Osteocyte (in vitro differentiated cells): ENCODE measurements around the gene MPRIP. TPM values are rescaled to one million over a fixed set of nuclear protein-coding genes. Genes with fewer than 3 reads are reported as not detected.

Source experiments
- DNase-seq: peaks from one replicate; pipeline ENCODE4 v3.0.0; 2021; ENCODE audit warnings: mixed read lengths; ENCODE audit not compliant: unreplicated experiment; ENCODE audit errors: extremely low spot score
- H3K27ac Mint-ChIP-seq: one replicate; pipeline ENCODE4 v1.8.0; 2021; ENCODE audit warnings: mild to moderate bottlenecking, mixed read lengths; ENCODE audit not compliant: unreplicated experiment
- H3K27me3 Mint-ChIP-seq: one replicate; pipeline ENCODE4 v1.8.0; 2021; ENCODE audit warnings: mixed read lengths; ENCODE audit not compliant: unreplicated experiment
- H3K36me3 Mint-ChIP-seq: one replicate; pipeline ENCODE4 v1.8.0; 2021; ENCODE audit warnings: mixed read lengths; ENCODE audit not compliant: unreplicated experiment
- H3K4me1 Mint-ChIP-seq: one replicate; pipeline ENCODE4 v1.8.0; 2021; ENCODE audit warnings: mixed read lengths; ENCODE audit not compliant: unreplicated experiment
- H3K4me3 Mint-ChIP-seq: one replicate; pipeline ENCODE4 v1.8.0; 2021; ENCODE audit warnings: mild to moderate bottlenecking, moderate library complexity, mixed read lengths; ENCODE audit not compliant: unreplicated experiment
- H3K9me3 Mint-ChIP-seq: one replicate; pipeline ENCODE4 v1.8.0; 2021; ENCODE audit warnings: mixed read lengths; ENCODE audit not compliant: unreplicated experiment
- CTCF ChIP-seq: fragments of 200-600 bp; sonication (generic); IDR thresholded peaks from 2 replicates; pipeline ENCODE4 v1.5.0; 2021; ENCODE audit warnings: antibody characterized with exemption, mild to moderate bottlenecking, moderate library complexity
- total RNA-seq: library from RNA; stranded (reverse); gene quantifications from 2 replicates; pipeline ENCODE4 v1.2.1, GENCODE V29; 2021

Gene MPRIP
- total RNA-seq, 1 donor from 2014 or later: 206 TPM

- Mint-ChIP-seq H3K9me3 (no peaks in the 10 kb centered on the region), H3K4me3 (no peak overlapping the region), H3K36me3 (peaks cover 39% of the 10 kb centered on the region), H3K4me1 (peaks cover 16% of the 10 kb centered on the region), H3K27ac (no peak overlapping the region), H3K27me3 (no peaks in the 10 kb centered on the region)
- DNase-seq: no peak
- no peak for TF ChIP-seq CTCF
Measured at GRCh38 chr17:17144061-17144460, 101.8 kb downstream of the MPRIP start.

DNA sequence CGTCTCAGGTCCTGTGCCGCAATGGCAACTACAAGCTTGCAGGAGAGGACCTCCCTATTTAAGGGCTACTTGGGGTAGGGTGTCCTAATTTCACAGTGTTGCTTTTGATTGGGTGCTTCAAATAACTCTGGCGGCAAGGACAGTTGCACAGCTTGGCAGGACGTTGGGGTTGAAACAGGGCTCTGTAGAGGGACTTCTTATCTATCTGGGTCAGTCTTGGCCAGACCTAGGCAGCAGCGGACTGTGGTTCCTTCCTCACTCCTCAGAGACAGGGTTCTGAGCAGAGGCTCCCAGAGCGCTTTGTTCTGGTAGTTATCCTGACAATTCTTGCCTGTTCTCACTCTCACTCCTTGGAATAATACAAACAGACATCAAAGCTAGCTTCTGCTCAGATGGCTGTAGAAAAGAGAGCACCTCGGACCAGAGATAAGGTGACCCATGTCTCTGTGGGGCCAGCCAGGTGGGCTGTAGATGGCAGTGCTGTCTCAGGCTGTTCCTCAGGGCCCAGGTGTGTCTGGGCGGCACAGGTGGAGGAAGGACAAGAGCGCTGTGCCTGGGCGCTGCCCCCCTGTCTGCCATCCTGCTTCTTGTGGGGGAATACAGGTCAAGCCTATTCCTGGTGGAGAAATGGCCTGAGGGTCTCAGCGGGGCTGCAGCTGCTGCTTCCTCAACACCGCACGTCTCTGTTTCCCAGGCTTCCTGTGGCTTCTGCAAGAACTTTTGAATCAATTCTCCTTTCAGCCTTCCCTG, 102.8 kb downstream of the MPRIP start:
- TF ChIP-seq CTCF: no peak
- H3K27ac Mint-ChIP-seq: peak overlapping the region; percentile 25
- no peaks in the 10 kb centered on the region for H3K27me3 Mint-ChIP-seq

GRCh38 chr17:17146786-17147406, 104.6 kb downstream of the MPRIP start:
- TF ChIP-seq CTCF: peak; percentile 19
- no peak overlapping the region for H3K4me3 Mint-ChIP-seq
- peaks cover 46% of the 10 kb centered on the region for H3K36me3 Mint-ChIP-seq
- H3K9me3 Mint-ChIP-seq: no peaks in the 10 kb centered on the region
- DNase-seq: no peak
- H3K27me3 Mint-ChIP-seq: no peaks in the 10 kb centered on the region
- no peak overlapping the region for H3K27ac Mint-ChIP-seq
- peaks cover 24% of the 10 kb centered on the region for H3K4me1 Mint-ChIP-seq

More for the DNA sequence above, 102.8 kb downstream of the MPRIP start:
- Mint-ChIP-seq H3K4me3 (no peak overlapping the region), H3K36me3 (peaks cover 39% of the 10 kb centered on the region), H3K9me3 (no peaks in the 10 kb centered on the region), H3K4me1 (peaks cover 16% of the 10 kb centered on the region)
- DNase-seq: no peak

GRCh38 chr17:17147821-17148220, 105.6 kb downstream of the MPRIP start:
- Mint-ChIP-seq H3K9me3 (no peaks in the 10 kb centered on the region), H3K4me1 (peaks cover 32% of the 10 kb centered on the region), H3K27me3 (no peaks in the 10 kb centered on the region), H3K27ac (no peak overlapping the region), H3K36me3 (peaks cover 46% of the 10 kb centered on the region), H3K4me3 (no peak overlapping the region)
- TF ChIP-seq CTCF: no peak
- no peak for DNase-seq
